Fibroblast of skin of back (primary cell): Measurements from ENCODE around the gene POLR2I.
"Not testable (repeated sequence)": the region's sequence is repeated elsewhere in the genome, so short reads cannot be mapped to it uniquely, and the experiment has no call there.

Experiments used
- DNase-seq: peaks from one replicate; pipeline ENCODE4 v3.0.0-alpha.2; 2013

The POLR2I gene

DNA sequence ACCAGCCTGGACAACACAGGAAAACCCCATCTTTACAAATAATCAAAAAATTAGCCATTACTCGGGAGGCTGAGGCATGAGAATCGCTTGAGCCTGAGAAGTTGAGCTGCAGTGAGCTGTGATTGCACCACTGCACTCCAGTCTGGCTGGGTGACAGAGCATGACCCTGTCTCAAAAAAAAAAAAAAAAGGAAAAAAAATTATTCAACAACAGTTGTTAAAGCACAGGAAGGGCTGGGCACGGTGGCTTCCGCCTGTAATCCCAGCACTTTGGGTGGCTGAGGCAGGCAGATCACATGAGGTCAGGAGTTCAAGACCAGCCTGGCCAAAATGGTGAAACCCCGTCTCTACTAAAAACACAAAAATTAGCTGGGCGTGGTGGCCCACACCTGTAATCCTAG is 16.5 kb upstream of the POLR2I start:
- not testable (repeated sequence) for DNase-seq

DNA sequence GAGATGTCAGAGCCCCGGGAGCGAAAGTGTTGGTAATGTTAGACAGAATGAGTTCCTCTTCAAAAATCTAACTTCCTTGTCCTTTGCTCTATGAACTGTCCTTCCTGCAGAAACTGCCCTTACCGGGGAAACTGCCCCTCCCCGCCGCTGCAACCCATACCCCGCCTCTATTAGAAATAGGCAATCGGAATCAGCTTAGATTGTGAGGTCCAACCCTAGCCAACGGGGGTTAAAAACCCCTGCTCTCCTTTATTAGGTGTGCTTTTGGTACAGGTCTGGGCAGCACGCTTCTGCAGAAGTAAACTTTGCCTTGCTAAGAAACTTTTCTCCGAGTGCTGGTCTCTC is 13.7 kb upstream of the POLR2I start:
- no peak for DNase-seq

DNA sequence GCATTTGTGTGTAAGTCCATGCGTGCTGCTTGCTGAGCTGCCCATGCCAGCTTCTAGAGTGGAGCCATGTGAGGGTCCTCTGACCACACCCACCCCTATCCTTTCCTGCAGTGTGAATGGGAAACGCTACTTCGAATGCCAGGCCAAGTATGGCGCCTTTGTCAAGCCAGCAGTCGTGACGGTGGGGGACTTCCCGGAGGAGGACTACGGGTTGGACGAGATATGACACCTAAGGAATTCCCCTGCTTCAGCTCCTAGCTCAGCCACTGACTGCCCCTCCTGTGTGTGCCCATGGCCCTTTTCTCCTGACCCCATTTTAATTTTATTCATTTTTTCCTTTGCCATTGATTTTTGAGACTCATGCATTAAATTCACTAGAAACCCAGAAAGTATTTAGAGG is 10.9 kb upstream of the POLR2I start:
- DNase-seq = no peak

DNA sequence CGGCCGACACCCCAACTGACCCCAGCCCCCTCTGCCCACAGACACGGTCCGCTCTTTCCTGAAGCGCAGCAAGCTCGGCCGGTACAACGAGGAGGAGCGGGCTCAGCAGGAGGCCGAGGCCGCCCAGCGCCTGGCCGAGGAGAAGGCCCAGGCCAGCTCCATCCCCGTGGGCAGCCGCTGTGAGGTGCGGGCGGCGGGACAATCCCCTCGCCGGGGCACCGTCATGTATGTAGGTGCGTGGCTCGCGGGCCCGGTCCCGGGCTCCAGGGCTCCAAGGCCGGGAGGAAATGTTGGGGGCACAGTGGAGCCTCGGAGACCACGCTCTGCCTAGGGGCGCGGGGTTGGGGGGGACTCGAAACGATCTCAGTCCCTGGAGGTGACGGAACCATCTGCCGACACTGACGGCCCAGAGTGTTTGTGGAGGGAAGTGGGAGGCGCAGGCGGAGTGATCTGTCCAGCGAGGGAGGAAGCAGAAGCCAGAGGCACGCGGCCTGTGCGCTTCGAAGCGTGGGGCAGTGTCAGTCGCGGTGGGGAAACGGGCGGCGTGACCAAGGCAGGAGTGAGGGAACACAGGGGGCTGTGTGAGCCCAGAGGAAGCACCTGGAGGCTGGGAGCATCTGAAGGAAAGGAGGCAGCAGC is 6.9 kb upstream of the POLR2I start:
- no peak for DNase-seq

DNA sequence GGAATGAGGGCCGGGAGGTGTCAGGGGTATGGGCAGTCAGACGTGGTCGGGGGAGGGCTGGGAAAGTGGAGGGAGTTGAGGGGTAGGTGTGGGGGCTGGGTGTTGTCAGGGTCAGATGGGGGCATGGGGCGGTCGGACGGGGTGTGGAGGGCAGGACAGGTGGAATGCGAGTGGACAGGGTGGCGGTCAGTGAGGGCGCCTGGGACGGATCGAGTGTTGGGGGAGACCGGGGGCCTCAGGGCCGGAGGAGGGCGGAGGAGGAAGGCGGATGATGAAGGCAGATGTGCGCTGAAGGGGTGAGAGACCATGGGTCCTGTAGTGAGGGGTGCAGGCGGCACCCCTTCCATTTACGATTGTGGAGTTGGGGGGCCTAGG is 6.3 kb upstream of the POLR2I start:
- no peak for DNase-seq

DNA sequence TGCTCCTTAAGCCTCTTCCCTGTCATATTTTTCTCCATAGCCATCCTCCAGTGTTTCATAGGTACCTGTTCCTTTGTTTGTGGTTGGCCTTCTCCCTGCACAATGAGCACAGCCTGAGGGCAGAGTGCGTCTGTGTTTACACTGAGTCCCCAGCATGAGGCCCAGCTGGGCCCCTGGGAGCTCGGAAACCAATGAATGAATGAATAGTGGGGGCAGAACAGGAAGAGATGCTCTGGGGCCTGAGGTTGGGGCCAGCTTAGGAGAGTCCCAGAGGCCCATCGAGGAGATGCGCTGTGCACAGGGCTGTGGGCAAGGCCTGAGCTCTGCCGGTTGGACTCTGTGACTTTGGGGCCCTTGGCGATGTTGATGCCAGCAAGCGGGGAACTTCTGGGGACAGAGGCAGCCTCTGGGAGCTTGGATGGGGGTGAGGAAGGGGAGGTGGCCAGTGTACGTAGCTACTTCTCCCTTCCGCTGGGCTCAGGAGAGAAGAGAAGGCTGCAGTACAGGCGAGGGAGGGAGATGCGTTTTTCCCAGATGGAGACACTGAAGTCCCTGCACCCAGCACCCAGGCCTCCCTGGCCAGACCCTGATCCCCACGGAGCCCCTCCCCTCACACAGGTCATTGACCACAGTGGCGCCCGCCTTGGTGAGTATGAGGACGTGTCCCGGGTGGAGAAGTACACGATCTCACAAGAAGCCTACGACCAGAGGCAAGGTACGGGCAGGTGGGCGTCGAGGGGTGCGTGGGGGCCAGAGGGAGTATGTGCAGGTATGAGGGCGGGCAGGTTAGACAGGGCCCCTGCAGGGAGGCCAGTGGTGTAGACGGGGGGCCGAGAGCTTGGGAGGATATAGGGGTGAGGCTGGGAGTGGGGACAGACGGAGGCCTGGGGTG is 5.7 kb upstream of the POLR2I start:
- no peak for DNase-seq

DNA sequence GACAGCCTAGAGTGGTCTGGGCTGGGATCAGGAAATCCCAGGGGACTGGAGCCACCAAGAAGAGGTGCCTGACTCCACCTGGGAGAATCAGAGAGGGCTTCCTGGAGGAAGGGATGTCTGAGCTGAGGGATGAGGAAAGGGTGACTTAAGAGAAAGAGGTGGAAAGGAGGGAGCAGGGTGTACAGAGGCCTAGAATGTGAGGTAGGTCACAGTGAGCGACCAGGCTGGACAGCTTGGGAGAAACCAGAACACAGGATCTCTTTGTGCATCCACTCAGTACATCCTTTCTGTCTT is 1.6 kb upstream of the POLR2I start:
- DNase-seq = no peak

DNA sequence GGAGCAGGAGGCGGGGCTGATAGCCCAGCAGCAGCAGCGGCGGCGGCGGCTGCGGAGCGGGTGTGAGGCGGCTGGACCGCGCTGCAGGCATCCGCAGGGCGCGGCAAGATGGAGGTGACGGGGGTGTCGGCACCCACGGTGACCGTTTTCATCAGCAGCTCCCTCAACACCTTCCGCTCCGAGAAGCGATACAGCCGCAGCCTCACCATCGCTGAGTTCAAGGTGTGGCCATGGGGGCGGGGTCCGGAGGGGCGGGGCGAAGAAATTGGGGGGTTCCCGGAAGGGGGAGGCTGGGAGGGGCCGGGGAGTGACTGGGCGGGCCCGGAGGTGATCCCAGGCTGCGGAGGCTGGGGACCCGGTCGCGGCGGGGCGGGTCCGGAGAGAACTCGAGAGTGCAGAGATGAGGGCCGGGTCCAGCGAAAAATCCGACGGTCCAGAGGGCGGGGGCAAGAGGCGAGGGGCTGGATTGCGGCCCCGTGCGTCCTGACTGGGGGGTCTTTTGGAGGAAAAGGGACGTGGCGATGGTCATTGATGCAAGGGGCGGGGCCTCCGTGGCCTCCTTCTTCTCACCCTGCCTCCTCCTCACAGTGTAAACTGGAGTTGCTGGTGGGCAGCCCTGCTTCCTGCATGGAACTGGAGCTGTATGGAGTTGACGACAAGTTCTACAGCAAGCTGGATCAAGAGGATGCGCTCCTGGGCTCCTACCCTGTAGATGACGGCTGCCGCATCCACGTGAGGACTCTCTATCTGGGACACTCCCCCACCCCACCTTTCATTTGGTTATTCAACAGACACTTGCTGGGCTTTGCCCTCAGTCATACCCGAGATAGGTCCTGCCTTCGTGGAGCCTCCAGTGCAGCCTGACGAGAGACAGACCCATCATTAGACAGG is 1.0 kb upstream of the POLR2I start, which contains the start of gene TBCB:
Gene TBCB, plus strand, starts transcription at position 16 of the 891 bp plus-strand sequence. Its CDS starts 93 bp downstream, at position 109.
- peak; percentile 56 for DNase-seq

DNA sequence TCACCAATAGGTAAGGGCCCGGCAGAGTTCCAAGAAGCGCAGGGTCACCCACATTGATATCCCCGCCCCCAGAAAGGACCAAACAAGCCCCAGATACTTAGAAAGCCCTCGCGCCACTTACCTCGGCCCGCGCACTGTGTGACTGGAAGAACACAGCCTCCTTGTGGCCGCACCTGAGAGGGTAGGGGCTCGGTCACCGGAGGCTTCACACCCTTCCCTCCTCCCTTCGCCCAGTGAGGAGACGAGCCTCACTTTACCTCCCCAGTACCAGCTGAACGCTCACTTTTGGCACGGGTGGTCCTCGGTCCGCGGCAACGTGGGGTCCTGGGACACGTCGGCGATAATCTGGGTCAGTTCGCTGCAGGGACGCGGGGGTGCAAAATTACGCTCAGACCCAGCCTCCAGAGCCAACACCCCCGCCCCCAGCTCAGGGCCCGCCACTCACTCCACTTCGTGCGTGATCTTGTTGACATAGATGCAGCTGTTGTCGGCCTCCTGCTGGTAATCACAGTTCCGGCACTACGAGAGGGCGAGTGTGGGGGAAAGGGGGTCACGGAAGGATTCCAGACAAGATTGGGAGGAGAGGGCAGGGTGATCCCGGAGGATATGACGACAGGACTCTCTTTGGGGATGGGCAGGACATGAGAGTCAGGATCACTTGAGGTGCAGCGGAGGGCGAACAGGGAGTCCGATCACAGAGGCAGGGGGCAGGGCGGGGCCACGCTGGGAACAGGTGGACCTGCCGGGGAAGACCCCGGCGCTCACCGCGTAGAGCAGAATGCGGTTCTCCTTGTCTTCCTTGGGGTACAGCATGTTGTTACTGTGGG is 568 bp downstream of the POLR2I start:
- DNase-seq = peak; percentile 41

DNA sequence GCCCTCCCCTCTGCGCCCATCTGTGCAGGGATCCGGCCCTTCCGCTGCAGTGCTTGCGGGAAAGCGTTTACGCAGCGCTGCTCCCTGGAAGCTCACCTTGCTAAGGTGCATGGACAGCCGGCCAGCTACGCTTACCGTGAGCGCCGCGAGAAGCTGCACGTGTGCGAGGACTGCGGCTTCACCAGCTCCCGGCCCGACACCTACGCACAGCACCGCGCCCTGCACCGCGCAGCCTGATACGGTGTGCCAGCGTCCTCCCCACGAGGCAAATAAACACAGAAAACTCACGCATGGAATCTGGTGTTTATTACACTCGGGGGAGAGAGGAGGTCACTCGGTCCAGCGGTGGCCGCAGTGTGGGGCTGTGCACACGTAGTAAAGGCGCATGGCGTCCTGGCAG is 1.2 kb downstream of the POLR2I start:
- no peak for DNase-seq

DNA sequence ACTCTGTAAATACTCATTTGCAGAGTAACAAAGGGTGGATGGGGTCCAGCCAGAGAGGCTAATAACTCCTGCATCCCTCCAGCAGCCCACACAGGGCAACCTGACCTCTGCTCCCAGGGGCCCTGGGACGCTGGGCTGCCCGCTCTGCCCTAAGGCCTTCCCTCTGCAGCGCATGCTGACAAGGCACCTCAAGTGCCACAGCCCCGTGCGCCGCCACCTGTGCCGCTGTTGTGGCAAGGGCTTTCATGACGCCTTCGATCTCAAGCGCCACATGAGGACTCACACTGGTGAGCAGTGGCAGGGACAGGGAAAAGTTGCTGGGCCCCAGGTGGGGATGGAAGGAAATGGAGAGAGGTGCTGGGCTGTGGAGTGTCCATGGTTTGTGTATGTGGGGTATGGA is 2.0 kb downstream of the POLR2I start:
- DNase-seq = no peak

DNA sequence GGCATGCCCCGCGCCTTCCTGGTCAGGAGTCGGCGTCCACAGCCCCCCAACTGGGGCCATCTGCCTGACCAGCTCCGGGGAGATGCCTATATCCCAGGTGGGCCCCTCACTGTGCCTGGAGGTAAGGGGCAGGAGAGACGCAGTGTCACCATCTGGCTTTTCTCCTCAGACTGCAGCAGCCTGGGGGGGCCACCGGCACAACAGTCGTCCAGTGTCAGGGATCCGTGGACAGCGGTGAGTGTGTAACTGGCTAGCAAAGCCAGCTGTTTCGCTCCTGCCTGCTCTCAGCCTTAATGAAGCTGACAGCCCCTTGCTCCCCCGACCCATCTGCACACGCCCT is 3.5 kb downstream of the POLR2I start:
- DNase-seq = no peak

DNA sequence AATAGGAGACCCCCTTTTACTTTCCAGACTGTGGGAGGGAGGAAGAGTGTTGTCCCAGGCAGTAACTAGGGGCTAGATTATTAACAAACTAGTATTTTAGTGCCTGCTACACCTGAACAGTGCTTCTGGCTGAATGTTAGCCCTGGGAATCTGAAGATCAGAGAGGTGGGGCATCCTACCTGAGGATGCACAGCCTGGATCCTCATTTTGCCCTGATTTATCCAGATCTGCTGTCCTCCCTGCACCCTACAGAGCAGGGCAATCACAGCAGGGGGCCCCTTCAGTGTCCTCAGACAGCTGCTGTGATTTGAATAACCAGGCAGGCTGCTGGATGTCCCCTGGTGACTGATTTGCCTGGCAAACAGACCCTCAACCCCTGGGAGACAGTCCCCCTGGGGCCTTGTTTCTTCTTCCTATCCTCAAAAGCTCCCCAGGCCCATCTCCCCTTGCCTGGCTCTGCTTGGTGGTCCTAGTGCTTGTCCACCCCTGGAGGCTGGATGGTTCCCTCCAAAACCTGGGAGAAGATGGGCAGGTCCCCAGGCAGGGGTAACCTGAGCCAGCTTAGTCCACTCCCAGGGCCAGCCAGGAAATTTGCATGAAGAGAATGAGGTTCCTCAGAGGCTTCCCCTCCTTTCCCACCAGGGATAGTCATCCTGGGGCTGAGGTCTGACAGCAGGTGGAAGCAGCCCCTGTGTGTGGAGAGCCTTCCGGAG is 4.0 kb downstream of the POLR2I start, which contains the start of gene OVOL3:
Gene OVOL3, plus strand, starts transcription at position 657 of the 713 bp plus-strand sequence. CDS start 60 bp downstream, outside the sequence.
- DNase-seq = no peak

DNA sequence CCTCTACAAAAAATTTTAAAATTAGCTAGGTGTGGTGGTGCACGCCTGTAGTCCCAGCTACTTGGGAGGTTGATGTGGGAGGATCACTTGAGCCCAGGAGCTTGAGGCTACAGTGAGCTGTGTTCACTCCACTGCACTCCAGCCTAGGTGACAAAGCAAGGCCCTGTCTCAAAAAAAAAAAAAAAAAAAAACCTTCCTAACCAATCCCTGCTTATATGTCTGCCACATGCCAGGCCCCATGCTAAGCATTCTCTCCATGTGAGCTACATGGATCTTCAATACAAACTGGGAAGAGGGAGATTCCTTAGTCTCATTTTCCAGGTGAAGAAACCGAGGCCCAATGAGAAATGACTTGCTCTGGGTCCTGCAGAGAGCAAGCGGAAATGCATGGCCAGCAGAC is 6.0 kb downstream of the POLR2I start:
- DNase-seq = no peak

DNA sequence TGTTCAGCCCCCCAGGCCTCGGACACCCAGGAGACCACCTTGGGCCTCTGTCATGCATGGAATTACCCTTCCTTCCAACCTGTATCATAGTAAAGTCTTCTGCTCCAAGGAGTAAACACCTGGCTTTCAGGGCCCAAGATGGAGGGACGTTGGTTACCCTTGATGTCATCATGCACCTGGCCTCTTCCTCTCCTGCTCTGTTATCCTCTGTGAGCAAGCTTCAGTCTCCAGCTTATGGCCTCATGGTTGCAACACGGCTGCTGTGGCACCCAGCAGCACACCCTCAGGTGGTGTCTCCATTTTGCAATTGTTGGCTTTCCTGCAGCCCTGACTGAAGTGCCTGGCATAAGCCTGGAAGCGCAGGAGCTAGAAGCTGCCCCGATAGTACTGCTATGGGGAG is 7.7 kb downstream of the POLR2I start:
- DNase-seq = no peak

DNA sequence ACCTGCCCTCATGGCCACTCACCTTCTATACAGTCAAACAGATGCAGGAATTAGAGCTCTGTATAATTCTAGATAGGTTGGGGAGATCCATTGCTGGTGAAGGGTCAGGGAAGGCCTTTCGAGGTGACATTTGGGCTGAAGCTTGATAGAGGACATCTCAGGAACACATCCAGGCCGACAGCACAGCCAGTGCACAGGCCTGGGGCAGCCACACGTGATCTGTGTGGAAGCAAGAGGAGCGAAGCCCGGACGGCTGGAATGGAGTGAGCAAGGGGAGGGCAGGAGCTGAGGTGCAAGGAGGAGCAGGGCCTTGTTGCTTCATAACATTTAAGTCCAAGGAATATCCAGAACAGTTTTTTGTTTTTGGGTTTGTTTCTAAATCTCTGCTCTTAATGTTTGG is 8.2 kb downstream of the POLR2I start:
- no peak for DNase-seq

DNA sequence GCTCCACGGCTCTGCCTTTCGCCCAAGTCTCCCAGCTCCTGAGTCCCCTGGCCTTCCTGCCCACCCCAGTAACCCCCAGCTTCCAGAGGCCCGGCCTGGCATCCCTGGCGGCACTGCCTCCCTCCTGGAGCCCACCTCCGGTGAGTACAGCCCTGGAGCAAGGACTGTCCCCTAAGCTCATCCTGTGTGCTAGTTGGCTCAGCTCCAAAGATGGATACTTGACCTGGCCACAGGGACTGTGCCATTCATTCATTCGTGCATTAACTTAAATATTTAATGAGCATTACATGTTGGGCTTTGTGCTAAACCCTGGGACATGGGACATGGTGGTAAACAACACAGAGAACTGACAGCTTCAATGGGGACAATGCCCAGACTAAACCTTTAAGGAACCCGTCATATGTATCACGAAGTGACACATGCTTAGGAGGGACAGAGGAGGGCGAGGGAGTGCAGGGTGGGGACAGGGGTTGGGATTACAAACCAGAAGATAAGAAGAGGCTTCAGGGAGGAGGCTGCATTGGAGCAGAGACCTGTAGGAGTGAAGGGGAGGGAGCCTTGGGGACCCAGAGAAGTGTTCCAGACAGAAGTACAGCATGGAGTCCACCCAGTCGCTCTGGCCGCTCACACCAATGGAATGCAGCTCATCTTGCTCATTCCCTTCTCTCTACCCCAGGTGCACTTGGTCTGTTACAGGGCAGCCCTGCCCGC is 10.7 kb downstream of the POLR2I start:
- peak; percentile 11 for DNase-seq

DNA sequence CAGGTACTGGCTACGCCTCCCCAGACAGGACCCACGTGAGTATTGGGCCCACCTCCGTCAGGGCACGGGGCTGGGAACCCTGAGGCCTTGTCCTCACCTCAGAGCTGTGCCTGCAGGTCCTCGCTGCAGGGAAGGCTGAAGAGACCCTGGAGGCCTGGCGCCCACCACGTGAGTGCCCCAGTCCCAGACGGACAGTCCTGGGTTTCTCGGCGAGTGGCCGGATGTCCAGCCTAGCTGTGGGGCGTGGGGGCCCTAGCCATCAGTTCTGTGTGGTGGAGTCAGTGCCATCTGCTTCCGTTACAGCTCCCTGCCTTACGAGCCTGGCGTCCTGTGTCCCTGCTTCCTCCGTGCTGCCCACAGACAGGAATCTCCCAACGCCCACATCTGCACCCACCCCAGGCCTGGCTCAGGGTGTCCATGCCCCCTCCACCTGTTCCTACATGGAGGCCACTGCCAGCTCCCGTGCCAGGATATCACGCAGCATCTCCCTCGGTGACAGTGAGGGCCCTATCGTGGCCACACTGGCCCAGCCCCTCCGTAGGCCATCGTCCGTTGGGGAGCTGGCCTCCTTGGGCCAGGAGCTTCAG is 11.5 kb downstream of the POLR2I start:
- no peak for DNase-seq

DNA sequence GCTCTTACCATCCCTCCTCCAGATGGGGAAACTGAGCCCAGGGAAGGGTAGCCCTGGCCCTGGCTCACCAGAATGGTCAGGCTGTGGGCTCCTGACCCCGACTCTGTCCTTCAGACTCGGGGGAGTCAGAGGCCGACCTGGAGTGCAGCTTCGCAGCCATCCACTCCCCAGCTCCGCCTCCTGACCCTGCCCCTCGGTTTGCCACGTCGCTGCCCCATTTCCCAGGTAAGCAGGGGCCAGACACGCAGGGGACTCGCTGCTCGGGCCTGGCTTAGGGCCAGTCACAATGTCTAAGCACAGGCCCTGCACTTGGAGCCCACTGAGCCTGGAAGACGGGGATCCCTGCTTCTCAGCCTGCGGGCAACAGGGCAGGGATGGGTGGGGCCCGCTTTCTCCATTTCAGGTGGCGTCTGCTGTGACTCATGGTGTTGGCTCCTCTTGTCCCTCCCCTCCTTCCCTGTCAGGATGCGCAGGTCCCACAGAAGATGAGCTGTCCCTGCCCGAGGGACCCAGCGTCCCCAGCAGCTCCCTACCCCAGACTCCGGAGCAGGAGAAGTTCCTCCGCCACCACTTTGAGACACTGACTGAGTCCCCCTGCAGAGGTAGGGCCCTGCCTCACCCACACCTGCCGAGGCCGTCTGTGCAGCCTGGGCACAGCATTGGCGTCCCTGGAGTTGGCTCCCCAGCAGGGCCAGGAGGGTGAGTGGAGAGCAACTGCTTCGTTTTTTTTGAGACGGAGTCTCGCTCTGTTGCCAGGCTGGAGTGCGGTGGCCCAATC is 12.9 kb downstream of the POLR2I start:
- no peak for DNase-seq

DNA sequence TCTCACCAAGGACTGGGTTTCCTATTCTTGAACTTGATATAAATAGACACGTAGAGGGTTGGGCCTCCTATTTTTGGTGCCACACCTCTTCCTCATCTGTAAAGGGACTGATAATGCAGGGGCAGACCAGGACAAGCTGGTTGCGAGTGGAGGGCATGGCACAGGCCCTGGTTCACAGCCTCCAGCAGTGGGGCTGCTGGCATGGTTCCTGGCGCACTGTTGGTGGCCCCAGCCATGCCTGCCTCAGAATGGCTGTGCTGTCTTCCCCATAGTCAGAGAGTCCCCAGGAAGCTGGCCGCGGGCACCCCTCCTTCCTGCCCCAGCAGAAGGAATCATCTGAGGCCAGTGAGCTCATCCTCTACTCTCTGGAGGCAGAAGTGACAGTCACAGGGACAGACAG is 14.2 kb downstream of the POLR2I start:
- no peak for DNase-seq
